ENCODE measurements around the gene RNF41.
A peak's percentile ranks its signal among the peaks of the same experiment; 100 is the strongest.

Gene RNF41

GRCh38 chr12:56260921-56261320 is 39.2 kb upstream of the RNF41 start:
- Histone ChIP-seq H3K9ac (ENCODE audit: low read length) (no peak overlapping the region), H4K8ac (ENCODE audit: low read length) (peak overlapping the region; percentile 55), H3K4me1 (ENCODE audit: control insufficient read depth, insufficient read depth, low read depth, low read length) (peaks cover 14% of the 10 kb centered on the region), H3K4ac (ENCODE audit: low read depth in 1 of 2, low read length in 2 of 2) (no peak overlapping the region), H2BK15ac (ENCODE audit: low read depth, poor library complexity, severe bottlenecking) (no peak overlapping the region), H3K18ac (ENCODE audit: low read depth in 1 of 2, low read length in 2 of 2) (no peak overlapping the region), H3K23ac (ENCODE audit: low read length in 2 of 2) (no peak overlapping the region), H2AK5ac (ENCODE audit: low read length, severe bottlenecking) (peak overlapping the region; percentile 94), H2BK5ac (ENCODE audit: low read depth, low read length, poor library complexity, severe bottlenecking) (no peak overlapping the region), H3K9me3 (ENCODE audit: control insufficient read depth, low read length) (no peaks in the 10 kb centered on the region), H2BK120ac (ENCODE audit: low read depth, low read length) (no peak overlapping the region), H3K4me2 (ENCODE audit: low read length, poor library complexity, severe bottlenecking) (no peak overlapping the region), H3K27ac (ENCODE audit: low read length, poor library complexity, severe bottlenecking) (no peak overlapping the region), H3K79me1 (replicated peaks; ENCODE audit: low read length, poor library complexity, severe bottlenecking) (no peaks in the 10 kb centered on the region), H3K14ac (ENCODE audit: low read length in 2 of 2) (no peak overlapping the region), H3K36me3 (ENCODE audit: control insufficient read depth in 1 of 2, insufficient read depth in 2 of 2, low read depth in 1 of 2, low read length in 2 of 2) (peaks cover 0 to 10% of the 10 kb centered on the region in 2 experiments), H3K4me3 (ENCODE audit: insufficient read depth in 1 of 2, low read depth in 1 of 2, low read length in 2 of 2) (no peak overlapping the region), H2BK12ac (ENCODE audit: low read length in 2 of 2) (peak overlapping the region in 1 of 2 experiments; percentile 56), H4K91ac (ENCODE audit: low read length) (no peak overlapping the region), H2AFZ (ENCODE audit: low read depth, low read length) (no peak overlapping the region), H3K27me3 (ENCODE audit: control insufficient read depth in 1 of 2, insufficient read depth in 1 of 2, low read length in 2 of 2) (no peaks in the 10 kb centered on the region)
- DNase-seq: no peak
- WGBS: 95% methylated on average over 3 of the region's 3 CpGs

- Histone ChIP-seq H3K27me3 (ENCODE audit: control insufficient read depth in 1 of 2, insufficient read depth in 1 of 2, low read length in 2 of 2) (no peaks in the 10 kb centered on the region), H3K18ac (ENCODE audit: low read depth in 1 of 2, low read length in 2 of 2) (no peak overlapping the region), H4K8ac (ENCODE audit: low read length) (no peak overlapping the region), H3K4me1 (ENCODE audit: control insufficient read depth, insufficient read depth, low read depth, low read length) (peaks cover 18% of the 10 kb centered on the region), H3K79me1 (replicated peaks; ENCODE audit: low read length, poor library complexity, severe bottlenecking) (peaks cover 3% of the 10 kb centered on the region), H3K23ac (ENCODE audit: low read length in 2 of 2) (no peak overlapping the region), H2BK12ac (ENCODE audit: low read length in 2 of 2) (no peak overlapping the region), H2BK120ac (ENCODE audit: low read depth, low read length) (no peak overlapping the region), H2BK15ac (ENCODE audit: low read depth, poor library complexity, severe bottlenecking) (no peak overlapping the region), H3K36me3 (ENCODE audit: control insufficient read depth in 1 of 2, insufficient read depth in 2 of 2, low read depth in 1 of 2, low read length in 2 of 2) (peaks cover 5 to 15% of the 10 kb centered on the region in 2 experiments), H2AFZ (ENCODE audit: low read depth, low read length) (no peak overlapping the region), H3K4me3 (ENCODE audit: insufficient read depth in 1 of 2, low read depth in 1 of 2, low read length in 2 of 2) (no peak overlapping the region), H2AK5ac (ENCODE audit: low read length, severe bottlenecking) (no peak overlapping the region), H3K14ac (ENCODE audit: low read length in 2 of 2) (no peak overlapping the region), H3K9ac (ENCODE audit: low read length) (no peak overlapping the region), H3K27ac (ENCODE audit: low read length, poor library complexity, severe bottlenecking) (no peak overlapping the region), H3K9me3 (ENCODE audit: control insufficient read depth, low read length) (no peaks in the 10 kb centered on the region), H4K91ac (ENCODE audit: low read length) (no peak overlapping the region), H3K4me2 (ENCODE audit: low read length, poor library complexity, severe bottlenecking) (no peak overlapping the region), H2BK5ac (ENCODE audit: low read depth, low read length, poor library complexity, severe bottlenecking) (no peak overlapping the region), H3K4ac (ENCODE audit: low read depth in 1 of 2, low read length in 2 of 2) (no peak overlapping the region)
- WGBS: 94% methylated on average over 8 of the region's 8 CpGs
- DNase-seq: no peak
These were observed 38.7 kb upstream of the RNF41 start for GRCh38 chr12:56260380-56260779.

- H2BK12ac ChIP-seq (ENCODE audit: low read length in 2 of 2): peak overlapping the region in 1 of 2 experiments; percentile 68
- H3K79me1 ChIP-seq (replicated peaks; ENCODE audit: low read length, poor library complexity, severe bottlenecking): peaks cover 12% of the 10 kb centered on the region
- H3K23ac ChIP-seq (ENCODE audit: low read length in 2 of 2): no peak overlapping the region
- peak overlapping the region; percentile 26 for H2AK5ac ChIP-seq (ENCODE audit: low read length, severe bottlenecking)
- H3K27ac ChIP-seq (ENCODE audit: low read length, poor library complexity, severe bottlenecking): peak overlapping the region; percentile 71
- peak overlapping the region in 1 of 2 experiments; percentile 62 for H3K4ac ChIP-seq (ENCODE audit: low read depth in 1 of 2, low read length in 2 of 2)
- DNase-seq: no peak
- peak overlapping the region; percentile 55 for H2AFZ ChIP-seq (ENCODE audit: low read depth, low read length)
- H3K9me3 ChIP-seq (ENCODE audit: control insufficient read depth, low read length): no peaks in the 10 kb centered on the region
- WGBS: 30% methylated on average over 7 of the region's 9 CpGs
- no peaks in the 10 kb centered on the region for H3K27me3 ChIP-seq (ENCODE audit: control insufficient read depth in 1 of 2, insufficient read depth in 1 of 2, low read length in 2 of 2)
- peak overlapping the region; percentile 64 for H3K4me2 ChIP-seq (ENCODE audit: low read length, poor library complexity, severe bottlenecking)
- peak overlapping the region; percentile 10 for H4K8ac ChIP-seq (ENCODE audit: low read length)
- H3K18ac ChIP-seq (ENCODE audit: low read depth in 1 of 2, low read length in 2 of 2): peak overlapping the region; percentile 14 to 96
- peak overlapping the region; percentile 92 for H3K9ac ChIP-seq (ENCODE audit: low read length)
- H3K4me3 ChIP-seq (ENCODE audit: insufficient read depth in 1 of 2, low read depth in 1 of 2, low read length in 2 of 2): peak overlapping the region in 1 of 2 experiments; percentile 97
- no peak overlapping the region for H2BK120ac ChIP-seq (ENCODE audit: low read depth, low read length)
- H2BK5ac ChIP-seq (ENCODE audit: low read depth, low read length, poor library complexity, severe bottlenecking): no peak overlapping the region
- no peak overlapping the region for H2BK15ac ChIP-seq (ENCODE audit: low read depth, poor library complexity, severe bottlenecking)
- peaks cover 18% of the 10 kb centered on the region for H3K4me1 ChIP-seq (ENCODE audit: control insufficient read depth, insufficient read depth, low read depth, low read length)
- peaks cover 21 to 30% of the 10 kb centered on the region in 2 experiments for H3K36me3 ChIP-seq (ENCODE audit: control insufficient read depth in 1 of 2, insufficient read depth in 2 of 2, low read depth in 1 of 2, low read length in 2 of 2)
- H3K14ac ChIP-seq (ENCODE audit: low read length in 2 of 2): no peak overlapping the region
- H4K91ac ChIP-seq (ENCODE audit: low read length): no peak overlapping the region
These were observed 37.1 kb upstream of the RNF41 start for GRCh38 chr12:56258820-56259183.

GRCh38 chr12:56258068-56258819 is 36.5 kb upstream of the RNF41 start, which contains the start of gene ANKRD52:
ANKRD52 (minus strand) TSS chr12:56258384; CDS start chr12:56258269, 115 bp downstream.
- Histone ChIP-seq H3K27me3 (ENCODE audit: control insufficient read depth in 1 of 2, insufficient read depth in 1 of 2, low read length in 2 of 2) (no peaks in the 10 kb centered on the region), H3K36me3 (ENCODE audit: control insufficient read depth in 1 of 2, insufficient read depth in 2 of 2, low read depth in 1 of 2, low read length in 2 of 2) (peaks cover 27 to 36% of the 10 kb centered on the region in 2 experiments), H3K23ac (ENCODE audit: low read length in 2 of 2) (peak within 1 kb of the TSS in 1 of 2 experiments; percentile 57), H3K18ac (ENCODE audit: low read depth in 1 of 2, low read length in 2 of 2) (peak within 1 kb of the TSS; percentile 96 to 97), H3K4me1 (ENCODE audit: control insufficient read depth, insufficient read depth, low read depth, low read length) (peaks cover 18% of the 10 kb centered on the region), H3K14ac (ENCODE audit: low read length in 2 of 2) (peak within 1 kb of the TSS in 1 of 2 experiments; percentile 95), H3K4me2 (ENCODE audit: low read length, poor library complexity, severe bottlenecking) (peak within 1 kb of the TSS; percentile 64), H4K91ac (ENCODE audit: low read length) (peak within 1 kb of the TSS; percentile 63), H3K9ac (ENCODE audit: low read length) (peak within 1 kb of the TSS; percentile 92), H2BK12ac (ENCODE audit: low read length in 2 of 2) (peak within 1 kb of the TSS in 1 of 2 experiments; percentile 68), H2BK120ac (ENCODE audit: low read depth, low read length) (peak within 1 kb of the TSS; percentile 90), H2BK15ac (ENCODE audit: low read depth, poor library complexity, severe bottlenecking) (peak within 1 kb of the TSS; percentile 83), H2AFZ (ENCODE audit: low read depth, low read length) (peak within 1 kb of the TSS; percentile 78), H3K9me3 (ENCODE audit: control insufficient read depth, low read length) (no peaks in the 10 kb centered on the region), H2BK5ac (ENCODE audit: low read depth, low read length, poor library complexity, severe bottlenecking) (peak within 1 kb of the TSS; percentile 83), H4K8ac (ENCODE audit: low read length) (peak within 1 kb of the TSS; percentile 92), H3K79me1 (replicated peaks; ENCODE audit: low read length, poor library complexity, severe bottlenecking) (peaks cover 16% of the 10 kb centered on the region), H3K4me3 (ENCODE audit: insufficient read depth in 1 of 2, low read depth in 1 of 2, low read length in 2 of 2) (peak within 1 kb of the TSS; percentile 70 to 97), H2AK5ac (ENCODE audit: low read length, severe bottlenecking) (peak within 1 kb of the TSS; percentile 26), H3K27ac (ENCODE audit: low read length, poor library complexity, severe bottlenecking) (peak within 1 kb of the TSS; percentile 78), H3K4ac (ENCODE audit: low read depth in 1 of 2, low read length in 2 of 2) (peak within 1 kb of the TSS; percentile 68 to 89)
- peak; percentile 77 for DNase-seq
- 0% methylated on average over 38 of the region's 78 CpGs for WGBS
